Measurements from ENCODE around the gene PPP1R3A.

PPP1R3A gene, protein sequence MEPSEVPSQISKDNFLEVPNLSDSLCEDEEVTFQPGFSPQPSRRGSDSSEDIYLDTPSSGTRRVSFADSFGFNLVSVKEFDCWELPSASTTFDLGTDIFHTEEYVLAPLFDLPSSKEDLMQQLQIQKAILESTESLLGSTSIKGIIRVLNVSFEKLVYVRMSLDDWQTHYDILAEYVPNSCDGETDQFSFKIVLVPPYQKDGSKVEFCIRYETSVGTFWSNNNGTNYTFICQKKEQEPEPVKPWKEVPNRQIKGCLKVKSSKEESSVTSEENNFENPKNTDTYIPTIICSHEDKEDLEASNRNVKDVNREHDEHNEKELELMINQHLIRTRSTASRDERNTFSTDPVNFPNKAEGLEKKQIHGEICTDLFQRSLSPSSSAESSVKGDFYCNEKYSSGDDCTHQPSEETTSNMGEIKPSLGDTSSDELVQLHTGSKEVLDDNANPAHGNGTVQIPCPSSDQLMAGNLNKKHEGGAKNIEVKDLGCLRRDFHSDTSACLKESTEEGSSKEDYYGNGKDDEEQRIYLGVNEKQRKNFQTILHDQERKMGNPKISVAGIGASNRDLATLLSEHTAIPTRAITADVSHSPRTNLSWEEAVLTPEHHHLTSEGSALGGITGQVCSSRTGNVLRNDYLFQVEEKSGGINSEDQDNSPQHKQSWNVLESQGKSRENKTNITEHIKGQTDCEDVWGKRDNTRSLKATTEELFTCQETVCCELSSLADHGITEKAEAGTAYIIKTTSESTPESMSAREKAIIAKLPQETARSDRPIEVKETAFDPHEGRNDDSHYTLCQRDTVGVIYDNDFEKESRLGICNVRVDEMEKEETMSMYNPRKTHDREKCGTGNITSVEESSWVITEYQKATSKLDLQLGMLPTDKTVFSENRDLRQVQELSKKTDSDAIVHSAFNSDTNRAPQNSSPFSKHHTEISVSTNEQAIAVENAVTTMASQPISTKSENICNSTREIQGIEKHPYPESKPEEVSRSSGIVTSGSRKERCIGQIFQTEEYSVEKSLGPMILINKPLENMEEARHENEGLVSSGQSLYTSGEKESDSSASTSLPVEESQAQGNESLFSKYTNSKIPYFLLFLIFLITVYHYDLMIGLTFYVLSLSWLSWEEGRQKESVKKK

GRCh38 chr7:113918946-113919345 lies at the start of gene PPP1R3A:
PPP1R3A (minus strand) TSS chr7:113919009; CDS start chr7:113918996, 13 bp downstream.
- TF ChIP-seq, protein P1, sequence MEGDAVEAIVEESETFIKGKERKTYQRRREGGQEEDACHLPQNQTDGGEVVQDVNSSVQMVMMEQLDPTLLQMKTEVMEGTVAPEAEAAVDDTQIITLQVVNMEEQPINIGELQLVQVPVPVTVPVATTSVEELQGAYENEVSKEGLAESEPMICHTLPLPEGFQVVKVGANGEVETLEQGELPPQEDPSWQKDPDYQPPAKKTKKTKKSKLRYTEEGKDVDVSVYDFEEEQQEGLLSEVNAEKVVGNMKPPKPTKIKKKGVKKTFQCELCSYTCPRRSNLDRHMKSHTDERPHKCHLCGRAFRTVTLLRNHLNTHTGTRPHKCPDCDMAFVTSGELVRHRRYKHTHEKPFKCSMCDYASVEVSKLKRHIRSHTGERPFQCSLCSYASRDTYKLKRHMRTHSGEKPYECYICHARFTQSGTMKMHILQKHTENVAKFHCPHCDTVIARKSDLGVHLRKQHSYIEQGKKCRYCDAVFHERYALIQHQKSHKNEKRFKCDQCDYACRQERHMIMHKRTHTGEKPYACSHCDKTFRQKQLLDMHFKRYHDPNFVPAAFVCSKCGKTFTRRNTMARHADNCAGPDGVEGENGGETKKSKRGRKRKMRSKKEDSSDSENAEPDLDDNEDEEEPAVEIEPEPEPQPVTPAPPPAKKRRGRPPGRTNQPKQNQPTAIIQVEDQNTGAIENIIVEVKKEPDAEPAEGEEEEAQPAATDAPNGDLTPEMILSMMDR (IDR thresholded peaks at IDR 0.05; ENCODE audit: low read depth, low read length), result no peak
- DNase-seq (ENCODE audit: low read depth in 2 of 2), result no peak
- no peak within 1 kb of the TSS for H3K4me3 ChIP-seq (replicated peaks in 1 of 2; ENCODE audit: low read depth in 2 of 2, low read length in 2 of 2)

GRCh38 chr7:113963356-113963755 lies 44.5 kb upstream of the PPP1R3A start:
- TF ChIP-seq, protein P1 (IDR thresholded peaks at IDR 0.05; ENCODE audit: low read depth, low read length), result no peak
- no peak for DNase-seq (ENCODE audit: low read depth in 2 of 2)
- no peak overlapping the region for H3K4me3 ChIP-seq (replicated peaks in 1 of 2; ENCODE audit: low read depth in 2 of 2, low read length in 2 of 2)

DNA sequence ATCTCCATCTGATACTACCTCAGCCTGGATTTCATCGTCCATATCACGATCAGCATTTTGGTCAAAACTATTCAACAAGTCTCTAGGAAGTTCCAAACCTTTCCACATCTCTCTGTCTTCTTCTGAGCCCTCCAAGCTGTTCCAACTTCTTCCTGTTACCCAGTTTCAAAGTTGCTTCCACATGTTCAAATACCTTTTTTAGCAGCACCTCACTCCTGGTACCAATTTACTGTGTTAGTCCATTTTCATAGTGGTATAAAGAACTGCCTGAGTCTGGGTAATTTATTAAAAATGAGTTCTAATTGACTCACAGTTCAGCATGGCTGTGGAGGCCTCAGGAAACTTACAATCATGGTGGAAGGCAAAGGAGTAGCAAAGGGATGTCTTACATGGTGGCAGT lies 41.1 kb upstream of the PPP1R3A start:
- H3K4me3 ChIP-seq (replicated peaks in 1 of 2; ENCODE audit: low read depth in 2 of 2, low read length in 2 of 2), result no peak overlapping the region
- DNase-seq (ENCODE audit: low read depth in 2 of 2), result no peak
- TF ChIP-seq, protein P1 (IDR thresholded peaks at IDR 0.05; ENCODE audit: low read depth, low read length), result no peak

DNA sequence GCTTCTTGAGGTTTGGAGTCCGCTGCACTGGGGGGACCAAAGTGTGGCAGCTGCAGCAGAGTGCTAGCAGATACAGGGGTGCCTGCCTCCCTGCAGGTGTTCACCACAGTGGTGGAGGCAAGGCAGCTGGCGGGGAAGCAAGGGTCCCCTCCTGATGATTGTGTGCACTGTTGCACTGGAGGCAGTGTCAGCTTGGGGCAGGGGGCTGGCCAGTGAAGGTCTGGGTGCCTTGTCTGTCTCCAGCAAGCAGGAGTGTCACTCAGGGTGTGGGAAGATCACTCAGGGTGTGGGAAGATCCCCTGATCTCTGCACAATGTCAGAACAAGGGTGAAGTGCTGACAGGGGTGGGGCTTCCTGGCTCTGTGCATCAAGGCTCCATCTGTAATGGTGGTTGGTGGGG lies 36.3 kb upstream of the PPP1R3A start:
- no peak for DNase-seq (ENCODE audit: low read depth in 2 of 2)
- no peak overlapping the region for H3K4me3 ChIP-seq (replicated peaks in 1 of 2; ENCODE audit: low read depth in 2 of 2, low read length in 2 of 2)
- TF ChIP-seq, protein P1 (IDR thresholded peaks at IDR 0.05; ENCODE audit: low read depth, low read length), result no peak

DNA sequence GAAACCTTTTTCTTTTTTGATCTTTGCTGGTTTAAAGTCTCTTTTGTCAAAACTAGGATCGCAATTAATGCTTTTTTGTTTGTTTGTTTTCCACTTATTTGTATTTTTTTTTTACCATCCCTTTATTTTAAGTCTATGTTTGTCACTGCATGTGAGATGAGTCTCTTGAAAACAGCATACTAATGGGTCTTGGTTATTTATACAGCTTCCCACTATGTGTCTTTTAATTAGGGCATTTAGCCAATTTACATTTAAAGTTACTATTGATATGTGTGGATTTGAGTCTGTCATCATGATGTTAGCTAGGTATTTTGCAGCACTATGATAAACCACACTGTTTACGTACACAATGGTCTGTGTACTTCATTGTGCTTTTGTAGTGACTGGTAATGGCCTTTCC lies 34.7 kb upstream of the PPP1R3A start:
- TF ChIP-seq, protein P1 (IDR thresholded peaks at IDR 0.05; ENCODE audit: low read depth, low read length), result no peak
- DNase-seq (ENCODE audit: low read depth in 2 of 2), result no peak
- H3K4me3 ChIP-seq (replicated peaks in 1 of 2; ENCODE audit: low read depth in 2 of 2, low read length in 2 of 2), result no peak overlapping the region

- DNase-seq (ENCODE audit: low read depth in 2 of 2), result no peak
- no peak overlapping the region for H3K4me3 ChIP-seq (replicated peaks in 1 of 2; ENCODE audit: low read depth in 2 of 2, low read length in 2 of 2)
- TF ChIP-seq, protein P1 (IDR thresholded peaks at IDR 0.05; ENCODE audit: low read depth, low read length), result no peak
Observed at GRCh38 chr7:113945018-113945938, 26.5 kb upstream of the PPP1R3A start.
